GM23338 (cell line): ENCODE data around the gene USP36. TPM values are rescaled to one million over a fixed set of nuclear protein-coding genes. Genes with fewer than 3 reads are reported as not detected.

ENCODE experiments used
- CREB1 ChIP-seq: fragments of 250-450 bp; sonication (Bioruptor Pico); IDR thresholded peaks from 2 replicates; pipeline ENCODE4 v1.5.0; 2020; ENCODE audit warnings: low read depth, mild to moderate bottlenecking, moderate library complexity
- EZH2 ChIP-seq: fragments of 200-600 bp; sonication (generic); IDR thresholded peaks from one replicate; pipeline ENCODE4 v1.8.0; 2017; ENCODE audit warnings: antibody characterized with exemption, mild to moderate bottlenecking, low read depth; ENCODE audit not compliant: unreplicated experiment
- EZH2phosphoT487 ChIP-seq: fragments of 200-600 bp; sonication (generic); IDR thresholded peaks from one replicate; pipeline ENCODE4 v1.8.1; 2018; ENCODE audit warnings: antibody characterized with exemption; ENCODE audit not compliant: unreplicated experiment
- JUNB ChIP-seq: IDR thresholded peaks from one replicate; pipeline ENCODE4 v1.6.1; 2016; ENCODE audit warnings: antibody characterized with exemption; ENCODE audit not compliant: unreplicated experiment
- NANOG ChIP-seq: IDR thresholded peaks from 2 replicates; pipeline ENCODE4 v1.6.1; 2016; ENCODE audit warnings: antibody characterized with exemption, borderline replicate concordance
- POLR2AphosphoS5 ChIP-seq: IDR thresholded peaks from 2 replicates; pipeline ENCODE4 v1.6.1; 2016; ENCODE audit warnings: antibody characterized with exemption, low read depth
- STAT1 ChIP-seq: IDR thresholded peaks from one replicate; pipeline ENCODE4 v1.6.1; 2016; ENCODE audit warnings: antibody characterized with exemption; ENCODE audit not compliant: unreplicated experiment
- polyA plus RNA-seq: library from polyadenylated mRNA; unstranded; fragments of >200 nt; fragmentation: Nextera tagmentation; extraction: Ambion mirVana; gene quantifications from 2 replicates; pipeline ENCODE4 v1.2.1, GENCODE V29; 2016
- total RNA-seq: library from RNA; depleted of rRNA; stranded (reverse); fragments of >200 nt; shearing (Covaris generic); gene quantifications from 2 replicates; pipeline ENCODE4 v1.2.3, GENCODE V29; 2014
- TF ChIP-seq, protein P1 (sequence below): fragments of 250-450 bp; sonication (Bioruptor Pico); IDR thresholded peaks from 2 replicates; pipeline ENCODE4 v1.5.0; 2020; ENCODE audit warnings: mild to moderate bottlenecking, moderate library complexity
- TF ChIP-seq, protein P2 (sequence below), 2 experiments: fragments of 200-600 bp in 1 of 2; sonication (generic) in 1 of 2; conservative IDR thresholded peaks; 2 replicates each; pipeline versions ENCODE4 v1.5.1 to v1.6.1; 2016 to 2017; ENCODE audit warnings: antibody characterized with exemption in 2 of 2, low read depth in 2 of 2, mild to moderate bottlenecking in 2 of 2, moderate library complexity in 1 of 2
- TF ChIP-seq, protein P3 (sequence below): IDR thresholded peaks from 2 replicates; pipeline ENCODE4 v1.6.1; 2016; ENCODE audit warnings: antibody characterized with exemption

USP36 gene
- total and polyA plus RNA-seq, 2 experiments from 2014 or later = 36.2 to 55.5 TPM

DNA sequence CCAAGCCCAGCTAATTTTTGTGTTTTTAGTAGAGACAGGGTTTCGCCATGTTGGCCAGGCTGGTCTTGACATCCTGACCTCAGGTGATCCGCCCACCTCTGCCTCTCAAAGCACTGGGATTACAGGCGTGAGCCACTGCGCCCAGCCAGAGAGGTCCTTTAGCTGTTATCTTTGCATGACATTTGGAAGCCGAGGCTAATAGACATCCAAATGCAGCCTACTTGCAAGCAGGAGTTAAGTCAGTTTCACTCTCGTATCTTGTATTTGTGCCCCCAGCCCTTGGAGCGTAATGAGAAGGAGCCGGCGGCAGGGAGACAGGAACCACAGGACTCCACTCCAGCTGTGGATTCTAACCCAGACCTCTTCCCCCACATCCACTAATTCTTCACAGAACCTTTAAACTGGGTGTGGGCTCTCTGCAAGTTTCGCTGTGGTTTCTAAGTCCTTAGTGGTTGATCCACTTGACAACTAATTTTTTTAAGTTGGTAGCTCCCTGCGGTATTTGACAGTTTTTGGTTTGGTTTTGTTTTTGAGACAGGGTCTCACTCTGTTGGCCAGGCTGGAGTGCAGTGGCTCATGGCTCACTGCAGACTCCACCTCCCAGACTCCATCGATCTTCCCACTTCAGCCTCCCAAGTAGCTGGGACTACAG is 55.5 kb downstream of the USP36 start (continued):
- TF ChIP-seq, protein P1, sequence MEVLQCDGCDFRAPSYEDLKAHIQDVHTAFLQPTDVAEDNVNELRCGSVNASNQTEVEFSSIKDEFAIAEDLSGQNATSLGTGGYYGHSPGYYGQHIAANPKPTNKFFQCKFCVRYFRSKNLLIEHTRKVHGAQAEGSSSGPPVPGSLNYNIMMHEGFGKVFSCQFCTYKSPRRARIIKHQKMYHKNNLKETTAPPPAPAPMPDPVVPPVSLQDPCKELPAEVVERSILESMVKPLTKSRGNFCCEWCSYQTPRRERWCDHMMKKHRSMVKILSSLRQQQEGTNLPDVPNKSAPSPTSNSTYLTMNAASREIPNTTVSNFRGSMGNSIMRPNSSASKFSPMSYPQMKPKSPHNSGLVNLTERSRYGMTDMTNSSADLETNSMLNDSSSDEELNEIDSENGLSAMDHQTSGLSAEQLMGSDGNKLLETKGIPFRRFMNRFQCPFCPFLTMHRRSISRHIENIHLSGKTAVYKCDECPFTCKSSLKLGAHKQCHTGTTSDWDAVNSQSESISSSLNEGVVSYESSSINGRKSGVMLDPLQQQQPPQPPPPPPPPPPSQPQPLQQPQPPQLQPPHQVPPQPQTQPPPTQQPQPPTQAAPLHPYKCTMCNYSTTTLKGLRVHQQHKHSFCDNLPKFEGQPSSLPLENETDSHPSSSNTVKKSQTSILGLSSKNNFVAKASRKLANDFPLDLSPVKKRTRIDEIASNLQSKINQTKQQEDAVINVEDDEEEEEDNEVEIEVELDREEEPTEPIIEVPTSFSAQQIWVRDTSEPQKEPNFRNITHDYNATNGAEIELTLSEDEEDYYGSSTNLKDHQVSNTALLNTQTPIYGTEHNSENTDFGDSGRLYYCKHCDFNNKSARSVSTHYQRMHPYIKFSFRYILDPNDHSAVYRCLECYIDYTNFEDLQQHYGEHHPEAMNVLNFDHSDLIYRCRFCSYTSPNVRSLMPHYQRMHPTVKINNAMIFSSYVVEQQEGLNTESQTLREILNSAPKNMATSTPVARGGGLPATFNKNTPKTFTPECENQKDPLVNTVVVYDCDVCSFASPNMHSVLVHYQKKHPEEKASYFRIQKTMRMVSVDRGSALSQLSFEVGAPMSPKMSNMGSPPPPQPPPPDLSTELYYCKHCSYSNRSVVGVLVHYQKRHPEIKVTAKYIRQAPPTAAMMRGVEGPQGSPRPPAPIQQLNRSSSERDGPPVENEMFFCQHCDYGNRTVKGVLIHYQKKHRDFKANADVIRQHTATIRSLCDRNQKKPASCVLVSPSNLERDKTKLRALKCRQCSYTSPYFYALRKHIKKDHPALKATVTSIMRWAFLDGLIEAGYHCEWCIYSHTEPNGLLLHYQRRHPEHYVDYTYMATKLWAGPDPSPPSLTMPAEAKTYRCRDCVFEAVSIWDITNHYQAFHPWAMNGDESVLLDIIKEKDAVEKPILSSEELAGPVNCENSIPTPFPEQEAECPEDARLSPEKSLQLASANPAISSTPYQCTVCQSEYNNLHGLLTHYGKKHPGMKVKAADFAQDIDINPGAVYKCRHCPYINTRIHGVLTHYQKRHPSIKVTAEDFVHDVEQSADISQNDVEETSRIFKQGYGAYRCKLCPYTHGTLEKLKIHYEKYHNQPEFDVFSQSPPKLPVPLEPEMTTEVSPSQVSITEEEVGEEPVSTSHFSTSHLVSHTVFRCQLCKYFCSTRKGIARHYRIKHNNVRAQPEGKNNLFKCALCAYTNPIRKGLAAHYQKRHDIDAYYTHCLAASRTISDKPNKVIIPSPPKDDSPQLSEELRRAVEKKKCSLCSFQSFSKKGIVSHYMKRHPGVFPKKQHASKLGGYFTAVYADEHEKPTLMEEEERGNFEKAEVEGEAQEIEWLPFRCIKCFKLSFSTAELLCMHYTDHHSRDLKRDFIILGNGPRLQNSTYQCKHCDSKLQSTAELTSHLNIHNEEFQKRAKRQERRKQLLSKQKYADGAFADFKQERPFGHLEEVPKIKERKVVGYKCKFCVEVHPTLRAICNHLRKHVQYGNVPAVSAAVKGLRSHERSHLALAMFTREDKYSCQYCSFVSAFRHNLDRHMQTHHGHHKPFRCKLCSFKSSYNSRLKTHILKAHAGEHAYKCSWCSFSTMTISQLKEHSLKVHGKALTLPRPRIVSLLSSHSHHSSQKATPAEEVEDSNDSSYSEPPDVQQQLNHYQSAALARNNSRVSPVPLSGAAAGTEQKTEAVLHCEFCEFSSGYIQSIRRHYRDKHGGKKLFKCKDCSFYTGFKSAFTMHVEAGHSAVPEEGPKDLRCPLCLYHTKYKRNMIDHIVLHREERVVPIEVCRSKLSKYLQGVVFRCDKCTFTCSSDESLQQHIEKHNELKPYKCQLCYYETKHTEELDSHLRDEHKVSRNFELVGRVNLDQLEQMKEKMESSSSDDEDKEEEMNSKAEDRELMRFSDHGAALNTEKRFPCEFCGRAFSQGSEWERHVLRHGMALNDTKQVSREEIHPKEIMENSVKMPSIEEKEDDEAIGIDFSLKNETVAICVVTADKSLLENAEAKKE (CRISPR knock-in tag) = no peak
- TF ChIP-seq EZH2 = no peak
- no peak for TF ChIP-seq EZH2phosphoT487
- no peak for TF ChIP-seq JUNB
- TF ChIP-seq POLR2AphosphoS5 = no peak
- TF ChIP-seq, protein P2, sequence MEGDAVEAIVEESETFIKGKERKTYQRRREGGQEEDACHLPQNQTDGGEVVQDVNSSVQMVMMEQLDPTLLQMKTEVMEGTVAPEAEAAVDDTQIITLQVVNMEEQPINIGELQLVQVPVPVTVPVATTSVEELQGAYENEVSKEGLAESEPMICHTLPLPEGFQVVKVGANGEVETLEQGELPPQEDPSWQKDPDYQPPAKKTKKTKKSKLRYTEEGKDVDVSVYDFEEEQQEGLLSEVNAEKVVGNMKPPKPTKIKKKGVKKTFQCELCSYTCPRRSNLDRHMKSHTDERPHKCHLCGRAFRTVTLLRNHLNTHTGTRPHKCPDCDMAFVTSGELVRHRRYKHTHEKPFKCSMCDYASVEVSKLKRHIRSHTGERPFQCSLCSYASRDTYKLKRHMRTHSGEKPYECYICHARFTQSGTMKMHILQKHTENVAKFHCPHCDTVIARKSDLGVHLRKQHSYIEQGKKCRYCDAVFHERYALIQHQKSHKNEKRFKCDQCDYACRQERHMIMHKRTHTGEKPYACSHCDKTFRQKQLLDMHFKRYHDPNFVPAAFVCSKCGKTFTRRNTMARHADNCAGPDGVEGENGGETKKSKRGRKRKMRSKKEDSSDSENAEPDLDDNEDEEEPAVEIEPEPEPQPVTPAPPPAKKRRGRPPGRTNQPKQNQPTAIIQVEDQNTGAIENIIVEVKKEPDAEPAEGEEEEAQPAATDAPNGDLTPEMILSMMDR (conservative IDR thresholded peaks at IDR 0.05; ENCODE audit: low read depth in 2 of 2) = no peak
- TF ChIP-seq, protein P3, sequence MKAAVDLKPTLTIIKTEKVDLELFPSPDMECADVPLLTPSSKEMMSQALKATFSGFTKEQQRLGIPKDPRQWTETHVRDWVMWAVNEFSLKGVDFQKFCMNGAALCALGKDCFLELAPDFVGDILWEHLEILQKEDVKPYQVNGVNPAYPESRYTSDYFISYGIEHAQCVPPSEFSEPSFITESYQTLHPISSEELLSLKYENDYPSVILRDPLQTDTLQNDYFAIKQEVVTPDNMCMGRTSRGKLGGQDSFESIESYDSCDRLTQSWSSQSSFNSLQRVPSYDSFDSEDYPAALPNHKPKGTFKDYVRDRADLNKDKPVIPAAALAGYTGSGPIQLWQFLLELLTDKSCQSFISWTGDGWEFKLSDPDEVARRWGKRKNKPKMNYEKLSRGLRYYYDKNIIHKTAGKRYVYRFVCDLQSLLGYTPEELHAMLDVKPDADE = no peak
- no peak for TF ChIP-seq NANOG
- no peak for TF ChIP-seq STAT1
- no peak for TF ChIP-seq CREB1 (CRISPR knock-in tag)
